Activated CD4-positive, alpha-beta T cell treated with anti-CD3 and anti-CD28 coated beads, Interleukin-2, amount 50 U/mL, for 16 hours (primary cell): Measurements from ENCODE around the gene IL37.

ENCODE experiments used
- DNase-seq: peaks from one replicate; pipeline ENCODE4 v3.0.0-alpha.2; 2020

IL37 gene

DNA sequence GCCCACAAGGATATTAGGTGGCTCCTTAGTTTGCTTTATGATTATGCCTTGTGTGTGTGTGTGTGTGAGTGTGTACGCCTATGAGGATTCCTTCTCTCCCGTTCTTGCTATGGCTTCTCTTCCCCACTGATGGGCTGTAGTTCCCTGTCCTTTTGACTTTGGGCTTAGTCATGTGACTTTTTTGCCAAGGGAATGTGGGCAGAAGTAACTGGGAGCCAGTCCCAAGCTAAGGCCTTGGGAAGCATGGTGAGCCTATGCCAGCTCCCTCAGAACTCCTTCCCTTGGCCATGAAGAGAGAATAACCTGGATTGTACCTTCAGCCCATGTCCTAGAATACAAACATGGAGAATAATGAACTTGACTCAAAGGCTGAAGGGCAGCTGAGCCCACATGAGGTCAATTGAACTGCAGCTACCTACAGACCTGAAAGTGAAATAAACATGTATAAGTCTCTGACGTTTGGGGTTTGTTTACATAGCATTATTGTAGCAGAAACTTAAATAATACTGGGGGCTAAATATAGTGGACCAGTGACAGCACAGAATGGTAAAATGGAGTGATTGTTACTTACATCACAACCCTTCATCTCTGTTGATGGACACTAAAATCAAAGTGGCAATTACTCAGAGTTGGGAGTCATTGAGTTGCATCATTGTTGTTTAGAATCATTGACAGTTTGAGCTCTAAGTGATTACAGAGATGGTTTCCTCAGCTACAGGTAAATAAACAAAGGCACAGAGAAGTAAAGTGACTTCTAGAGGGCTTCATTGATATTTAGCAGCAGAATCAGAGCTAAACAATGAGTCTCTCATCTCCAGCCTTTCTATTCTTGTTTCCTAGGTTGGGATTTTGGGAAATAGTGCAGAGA, 51.6 kb downstream of the IL37 start:
- DNase-seq: no peak

DNA sequence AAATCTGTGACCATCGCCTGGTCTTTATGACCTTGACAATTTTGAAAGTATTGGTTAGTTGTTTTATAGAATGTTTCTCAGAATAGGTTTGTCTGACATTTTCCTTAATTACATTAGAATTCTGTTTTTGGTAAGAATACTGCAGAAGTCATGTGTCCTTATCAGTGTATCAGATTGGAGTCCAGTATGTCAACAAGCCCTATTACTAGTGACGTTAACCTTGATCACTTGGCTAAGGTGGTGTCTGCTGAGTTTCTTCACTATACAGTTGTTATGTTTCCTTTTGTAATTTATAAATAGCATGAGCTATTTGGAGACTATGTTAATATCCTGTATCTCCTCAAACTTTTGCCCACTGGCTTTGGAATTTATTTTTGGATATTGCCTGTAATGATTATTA, 56.1 kb downstream of the IL37 start:
- no peak for DNase-seq
